Natural killer cell (primary cell): Measurements from ENCODE around the gene TPRA1. TPM values are rescaled to one million over a fixed set of nuclear protein-coding genes. Genes with fewer than 3 reads are reported as not detected.

Source experiments
- ATAC-seq, 3 donors: fragments of 150-1000 bp in 2 of 3; fragments of 200-7000 bp in 1 of 3; cut with Tn5 transposase; 1 replicate in 1 of 3; 2 replicates in 2 of 3; pipeline ENCODE4 v1.10.0; 2021; ENCODE audit warnings: mild to moderate bottlenecking in 2 of 3, moderate library complexity in 2 of 3
- DNase-seq, 2 donors: peaks; one replicate each; pipeline versions ENCODE4 v3.0.0 to v3.0.0-alpha.2; 2013 to 2021; ENCODE audit warnings: mixed read lengths in 1 of 2
- H3K27ac ChIP-seq: one replicate; pipeline ENCODE4 v1.5.1; 2013; ENCODE audit warnings: mild to moderate bottlenecking, low read length
- H3K27me3 ChIP-seq: one replicate; pipeline ENCODE4 v1.6.1; 2013; ENCODE audit warnings: low read length; ENCODE audit not compliant: control insufficient read depth, insufficient read depth
- H3K36me3 ChIP-seq: one replicate; pipeline ENCODE4 v1.6.1; 2013; ENCODE audit warnings: low read length; ENCODE audit not compliant: control insufficient read depth, insufficient read depth
- H3K4me1 ChIP-seq: one replicate; pipeline ENCODE4 v1.6.1; 2013; ENCODE audit warnings: low read length; ENCODE audit not compliant: control insufficient read depth, insufficient read depth
- H3K4me3 ChIP-seq: one replicate; pipeline ENCODE4 v1.5.1; 2013; ENCODE audit warnings: low read length
- H3K9me3 ChIP-seq: one replicate; pipeline ENCODE4 v1.6.1; 2013; ENCODE audit warnings: low read length; ENCODE audit not compliant: control insufficient read depth, insufficient read depth
- H3K27ac Mint-ChIP-seq, 2 donors: one replicate each; pipeline ENCODE4 v1.8.0; 2022; ENCODE audit warnings: mild to moderate bottlenecking in 2 of 2, mixed read lengths in 2 of 2, moderate library complexity in 1 of 2
- H3K27me3 Mint-ChIP-seq, 2 donors: one replicate each; pipeline ENCODE4 v1.8.0; 2022; ENCODE audit warnings: low read depth in 2 of 2, mixed read lengths in 2 of 2
- H3K36me3 Mint-ChIP-seq: one replicate; pipeline ENCODE4 v1.8.0; 2022; ENCODE audit warnings: mixed read lengths
- H3K4me1 Mint-ChIP-seq, 2 donors: one replicate each; pipeline ENCODE4 v1.8.0; 2022; ENCODE audit warnings: mixed read lengths in 2 of 2
- H3K4me3 Mint-ChIP-seq: one replicate; pipeline ENCODE4 v1.8.0; 2022; ENCODE audit warnings: mild to moderate bottlenecking, moderate library complexity, mixed read lengths
- H3K9me3 Mint-ChIP-seq, 2 donors: one replicate each; pipeline ENCODE4 v1.8.0; 2022; ENCODE audit warnings: mixed read lengths in 2 of 2
- CTCF ChIP-seq: fragments of 200-600 bp; IDR thresholded peaks from one replicate; pipeline ENCODE4 v1.8.0; 2022; ENCODE audit warnings: antibody characterized with exemption
- WGBS: methylation state at CpG from one replicate; pipeline ENCODE4 v1.1.7; 2013; ENCODE audit warnings: missing lambda C conversion rate; ENCODE audit not compliant: insufficient coverage; 5-methylcytosine and 5-hydroxymethylcytosine counted together
- intact Hi-C: fragments of 100-400 bp; cut with micrococcal nuclease; formaldehyde crosslinking; loops from one replicate; pipeline ENCODE4 v1.14.2; 2022
- total RNA-seq, 4 donors: library from RNA; stranded (reverse); fragments of 120-200 nt in 1 of 4; gene quantifications; one replicate each; pipeline versions ENCODE4 v1.2.3 to v1.2.4, GENCODE V29; 2013 to 2022

Gene TPRA1
- total RNA-seq, 3 donors from 2014 or later (not counting 1 experiment from before 2014, with no cell fraction given), result 15.4 to 22.7 (median 22.1) TPM

DNA sequence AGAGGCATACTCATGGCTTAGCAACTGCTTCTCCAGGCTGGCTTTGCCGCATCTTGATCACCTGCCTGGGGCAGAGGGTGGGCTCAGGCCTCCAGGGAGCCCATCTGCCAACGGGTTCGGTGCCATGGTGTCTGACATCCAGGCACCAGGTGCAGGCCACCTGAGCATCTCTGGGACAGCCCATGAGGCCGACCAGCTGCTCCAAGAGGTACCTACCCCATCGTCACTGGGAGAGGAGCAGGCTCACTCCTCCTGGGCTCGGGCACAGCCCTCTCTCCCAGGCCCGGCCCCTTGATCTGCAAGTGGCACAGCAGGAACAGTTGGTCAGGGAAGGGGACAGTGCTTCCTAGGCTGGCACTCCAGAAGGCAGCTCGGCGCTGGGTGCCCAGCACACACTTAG lies 21.9 kb downstream of the TPRA1 start:
- H3K27ac Mint-ChIP-seq, result no peak overlapping the region
- ATAC-seq, result no peak
- peaks cover 14% of the 10 kb centered on the region for H3K36me3 ChIP-seq

GRCh38 chr3:127566833-127567232 lies 23.7 kb downstream of the TPRA1 start:
- Mint-ChIP-seq H3K4me1 (peaks cover 11 to 12% of the 10 kb centered on the region in 2 donors), H3K4me3 (no peak overlapping the region), H3K27ac (no peak overlapping the region), H3K27me3 (peaks cover 0 to 3% of the 10 kb centered on the region in 2 donors), H3K9me3 (peaks cover 0 to 6% of the 10 kb centered on the region in 2 donors), H3K36me3 (peaks cover 7% of the 10 kb centered on the region)
- Histone ChIP-seq H3K9me3 (no peaks in the 10 kb centered on the region), H3K4me3 (no peak overlapping the region), H3K27ac (no peak overlapping the region), H3K36me3 (peaks cover 4% of the 10 kb centered on the region), H3K27me3 (no peaks in the 10 kb centered on the region), H3K4me1 (no peaks in the 10 kb centered on the region)
- intact Hi-C loops, result no loop called here
- 89% methylated on average over 9 of the region's 9 CpGs for WGBS
- no peak for ATAC-seq
- no peak for DNase-seq
- no peak for TF ChIP-seq CTCF

More for the DNA sequence above, 21.9 kb downstream of the TPRA1 start:
- 96% methylated on average over 9 of the region's 9 CpGs for WGBS
- H3K9me3 Mint-ChIP-seq, result peaks cover 0 to 5% of the 10 kb centered on the region in 2 donors
- H3K4me3 ChIP-seq, result no peak overlapping the region
- H3K4me3 Mint-ChIP-seq, result no peak overlapping the region
- no peaks in the 10 kb centered on the region for H3K4me1 ChIP-seq
- peaks cover 5 to 6% of the 10 kb centered on the region in 2 donors for H3K4me1 Mint-ChIP-seq
- intact Hi-C loops, result no loop called here
- H3K27me3 Mint-ChIP-seq, result peaks cover 0 to 3% of the 10 kb centered on the region in 2 donors
- H3K36me3 Mint-ChIP-seq, result peaks cover 7% of the 10 kb centered on the region
- no peaks in the 10 kb centered on the region for H3K9me3 ChIP-seq
- no peak for TF ChIP-seq CTCF
- DNase-seq, result no peak
- no peaks in the 10 kb centered on the region for H3K27me3 ChIP-seq
- no peak overlapping the region for H3K27ac ChIP-seq

DNA sequence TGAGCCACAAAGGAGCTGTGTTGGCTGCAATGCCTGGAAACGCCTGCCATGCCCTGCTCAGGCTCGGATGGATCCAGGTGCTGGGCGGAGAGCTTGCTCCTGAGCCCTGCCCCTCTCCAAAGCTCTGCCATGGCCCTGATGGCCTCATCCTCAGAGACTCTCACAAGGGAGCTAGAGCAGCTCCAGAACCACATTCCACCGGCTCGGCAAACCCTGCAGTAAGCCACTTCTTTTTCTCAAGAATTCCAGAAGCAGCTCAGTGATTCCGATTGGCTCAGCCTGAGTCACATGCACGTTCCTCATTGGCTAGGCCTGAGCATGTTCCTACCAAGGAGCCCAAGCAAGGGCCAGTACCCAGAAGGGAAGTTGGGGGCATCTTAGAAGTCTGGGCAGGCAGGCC lies 24.8 kb downstream of the TPRA1 start:
- H3K27ac ChIP-seq, result no peak overlapping the region
- H3K27me3 ChIP-seq, result no peaks in the 10 kb centered on the region
- TF ChIP-seq CTCF, result no peak
- Mint-ChIP-seq H3K4me1 (peaks cover 11 to 12% of the 10 kb centered on the region in 2 donors), H3K36me3 (peaks cover under 1% of the 10 kb centered on the region), H3K27me3 (peaks cover 0 to 3% of the 10 kb centered on the region in 2 donors), H3K4me3 (no peak overlapping the region), H3K27ac (no peak overlapping the region), H3K9me3 (peaks cover 0 to 6% of the 10 kb centered on the region in 2 donors)
- peaks cover 1% of the 10 kb centered on the region for H3K36me3 ChIP-seq
- intact Hi-C loops, result no loop called here
- DNase-seq (no peak), ATAC-seq (no peak)
- H3K4me1 ChIP-seq, result no peaks in the 10 kb centered on the region
- H3K9me3 ChIP-seq, result no peaks in the 10 kb centered on the region
- WGBS, result 88% methylated on average over 7 of the region's 7 CpGs
- H3K4me3 ChIP-seq, result no peak overlapping the region
